ENCODE measurements around the gene SCO1. TPM values are rescaled to one million over a fixed set of nuclear protein-coding genes. Genes with fewer than 3 reads are reported as not detected.

SCO1 gene
- total and polyA plus RNA-seq, 2 of the 4 experiments (the other 2 are of a cell fraction): 17.0 to 21.7 TPM

DNA sequence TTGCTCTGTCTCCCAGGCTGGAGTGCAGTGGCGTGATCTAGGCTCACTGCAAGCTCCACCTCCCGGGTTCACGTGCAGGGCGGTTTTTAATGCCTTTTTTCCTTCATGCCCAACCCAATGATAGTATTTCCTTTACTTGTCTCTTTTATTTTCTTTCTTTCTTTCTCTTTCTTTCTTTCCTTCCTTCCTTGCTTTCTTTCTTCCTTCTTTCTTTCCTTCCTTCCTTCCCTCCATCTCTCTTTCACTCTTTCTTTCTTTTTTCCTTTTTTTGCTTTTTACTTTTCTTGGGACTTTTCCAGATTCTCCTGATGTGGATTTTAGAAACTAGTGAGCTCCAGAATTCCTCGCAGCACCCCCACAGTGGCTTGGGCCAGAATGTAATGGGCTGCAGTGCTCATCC is 43.3 kb downstream of the SCO1 start:
- intact Hi-C loops (cut with micrococcal nuclease) (no loop called here), dilution Hi-C loops (cut with HindIII; ENCODE audit: low sequenced_read_pairs, unreplicated experiment) (no loop called here), in situ Hi-C loops (cut with MboI; ENCODE audit: low sequenced_read_pairs) (loop anchor here (25.0 kb wide), 1 partner anchor 1333 kb away; the partner anchor contains the start of gene ZNF18)
- Histone ChIP-seq H3K23ac (ENCODE audit: low read depth, low read length) (no peak overlapping the region), H4K5ac (ENCODE audit: low read depth, low read length) (no peak overlapping the region), H4K91ac (ENCODE audit: insufficient read depth, low read depth, low read length) (no peak overlapping the region), H2AK9ac (replicated peaks; ENCODE audit: low read depth, low read length, poor library complexity) (no peak overlapping the region), H3K4me2 (ENCODE audit: low read depth, low read length) (no peak overlapping the region), H3K27me3 (ENCODE audit: control insufficient read depth, insufficient read depth, low read length) (no peaks in the 10 kb centered on the region), H3K56ac (ENCODE audit: extremely low read depth, insufficient read depth, low read length) (no peak overlapping the region), H3K18ac (ENCODE audit: low read depth, low read length) (no peak overlapping the region), H3K9me3 (ENCODE audit: control insufficient read depth, insufficient read depth, low read length) (no peaks in the 10 kb centered on the region), H2BK15ac (ENCODE audit: low read depth, low read length) (no peak overlapping the region), H2BK20ac (ENCODE audit: low read depth, low read length) (no peak overlapping the region), H2BK120ac (ENCODE audit: low read depth, low read length) (no peak overlapping the region), H2AK5ac (ENCODE audit: low read depth, low read length) (no peak overlapping the region), H3K4me1 (ENCODE audit: control insufficient read depth, insufficient read depth, low read length) (no peaks in the 10 kb centered on the region; the same call in 1 of the 2 replicates), H3K9me1 (ENCODE audit: insufficient read depth, low read length) (no peaks in the 10 kb centered on the region), H2BK5ac (ENCODE audit: low read depth, low read length, poor library complexity, severe bottlenecking) (no peak overlapping the region), H3K36me3 (ENCODE audit: control insufficient read depth, insufficient read depth, low read length) (no peaks in the 10 kb centered on the region), H4K8ac (ENCODE audit: low read depth in 2 of 2, low read length in 2 of 2) (no peak overlapping the region), H3K9ac (ENCODE audit: low read depth, low read length) (no peak overlapping the region), H4K20me1 (ENCODE audit: insufficient read depth, low read length) (no peaks in the 10 kb centered on the region), H3K79me1 (ENCODE audit: low read depth in 1 of 2, low read length in 2 of 2) (no peaks in the 10 kb centered on the region), H3K4ac (ENCODE audit: low read depth, low read length) (no peak overlapping the region), H3K14ac (replicated peaks; ENCODE audit: low read depth, low read length) (no peak overlapping the region), H3K27ac (ENCODE audit: insufficient read depth, low read length) (no peak overlapping the region), H2AFZ (replicated peaks; ENCODE audit: low read length, poor library complexity) (no peak overlapping the region), H3K4me3 (ENCODE audit: insufficient read depth, low read depth, low read length) (no peak overlapping the region)
- ChIA-PET POLR2A (ENCODE audit: unreplicated experiment) (no interaction called here), CTCF (interaction anchor here (0.6 kb wide), 2 partner anchors 15 to 688 kb away, joined by 4 to 7 read pairs; no protein-coding TSS in a partner anchor)
- DNase-seq: no peak
- ATAC-seq (ENCODE audit: low read depth): no peak
- no CpG with 5 or more reads among the region's 5 CpGs for WGBS, 2 experiments (ENCODE audit: extremely low coverage in 2 of 2, insufficient read length in 1 of 2)
- BruUV-seq (replicated peaks): no TSS peak
- TF ChIP-seq BHLHE40 (IDR thresholded peaks at IDR 0.05; ENCODE audit: low read depth, low read length) (no peak), CEBPB (IDR thresholded peaks at IDR 0.05; ENCODE audit: low read depth, low read length) (no peak), MXI1 (IDR thresholded peaks at IDR 0.05; ENCODE audit: borderline replicate concordance, low read depth, low read length) (no peak), SMC3 (IDR thresholded peaks at IDR 0.05; ENCODE audit: low read depth, low read length) (no peak), MAFK (IDR thresholded peaks at IDR 0.05; ENCODE audit: low read depth, low read length) (no peak), USF2 (IDR thresholded peaks at IDR 0.05; ENCODE audit: low read depth, low read length) (no peak), CTCF (conservative IDR thresholded peaks at IDR 0.05; ENCODE audit: low read depth, low read length) (no peak), RFX5 (IDR thresholded peaks at IDR 0.05; ENCODE audit: low read depth, low read length) (no peak), RCOR1 (IDR thresholded peaks at IDR 0.05; ENCODE audit: insufficient replicate concordance, low read length) (no peak), RAD21 (IDR thresholded peaks at IDR 0.05; ENCODE audit: low read length) (no peak), MAZ (IDR thresholded peaks at IDR 0.05; ENCODE audit: borderline replicate concordance, low read depth, low read length) (no peak), CHD1 (IDR thresholded peaks at IDR 0.05; ENCODE audit: low read depth, low read length) (no peak), POLR2A (IDR thresholded peaks at IDR 0.05; ENCODE audit: low read depth, low read length) (no peak), FOS (IDR thresholded peaks at IDR 0.05; ENCODE audit: low read depth, low read length) (no peak), NFE2L2 (IDR thresholded peaks at IDR 0.05; ENCODE audit: low read depth, low read length) (no peak)
- TF ChIP-seq, protein P1, sequence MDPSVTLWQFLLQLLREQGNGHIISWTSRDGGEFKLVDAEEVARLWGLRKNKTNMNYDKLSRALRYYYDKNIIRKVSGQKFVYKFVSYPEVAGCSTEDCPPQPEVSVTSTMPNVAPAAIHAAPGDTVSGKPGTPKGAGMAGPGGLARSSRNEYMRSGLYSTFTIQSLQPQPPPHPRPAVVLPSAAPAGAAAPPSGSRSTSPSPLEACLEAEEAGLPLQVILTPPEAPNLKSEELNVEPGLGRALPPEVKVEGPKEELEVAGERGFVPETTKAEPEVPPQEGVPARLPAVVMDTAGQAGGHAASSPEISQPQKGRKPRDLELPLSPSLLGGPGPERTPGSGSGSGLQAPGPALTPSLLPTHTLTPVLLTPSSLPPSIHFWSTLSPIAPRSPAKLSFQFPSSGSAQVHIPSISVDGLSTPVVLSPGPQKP (IDR thresholded peaks at IDR 0.05; ENCODE audit: borderline replicate concordance, low read depth, low read length): no peak
